IPS-20b (cell line): Measurements from ENCODE around the gene PWWP2B.

Experiments used
- H3K27ac ChIP-seq: one replicate; pipeline ENCODE4 v1.5.1; 2013; ENCODE audit warnings: low read length
- H3K27me3 ChIP-seq: 2 replicates; pipeline ENCODE4 v1.6.1; 2013; ENCODE audit warnings: mild to moderate bottlenecking, low read length, inconsistent platforms; ENCODE audit not compliant: insufficient read depth
- H3K36me3 ChIP-seq: 2 replicates; pipeline ENCODE4 v1.6.1; 2013; ENCODE audit warnings: low read depth, mild to moderate bottlenecking, inconsistent platforms, low read length, moderate library complexity; ENCODE audit not compliant: insufficient read depth
- H3K4me1 ChIP-seq: 2 replicates; pipeline ENCODE4 v1.6.1; 2013; ENCODE audit warnings: mild to moderate bottlenecking, control low read depth, inconsistent platforms, low read length, moderate library complexity; ENCODE audit not compliant: insufficient read depth
- H3K4me3 ChIP-seq: 2 replicates; pipeline ENCODE4 v1.5.1; 2013; ENCODE audit warnings: mild to moderate bottlenecking, low read length, inconsistent platforms
- H3K9ac ChIP-seq: 2 replicates; pipeline ENCODE4 v1.6.1; 2013; ENCODE audit warnings: low read depth, mild to moderate bottlenecking, inconsistent platforms, low read length, moderate library complexity
- H3K9me3 ChIP-seq: 2 replicates; pipeline ENCODE4 v1.6.1; 2013; ENCODE audit warnings: mild to moderate bottlenecking, low read depth, low read length, inconsistent platforms; ENCODE audit not compliant: insufficient read depth

PWWP2B gene

DNA sequence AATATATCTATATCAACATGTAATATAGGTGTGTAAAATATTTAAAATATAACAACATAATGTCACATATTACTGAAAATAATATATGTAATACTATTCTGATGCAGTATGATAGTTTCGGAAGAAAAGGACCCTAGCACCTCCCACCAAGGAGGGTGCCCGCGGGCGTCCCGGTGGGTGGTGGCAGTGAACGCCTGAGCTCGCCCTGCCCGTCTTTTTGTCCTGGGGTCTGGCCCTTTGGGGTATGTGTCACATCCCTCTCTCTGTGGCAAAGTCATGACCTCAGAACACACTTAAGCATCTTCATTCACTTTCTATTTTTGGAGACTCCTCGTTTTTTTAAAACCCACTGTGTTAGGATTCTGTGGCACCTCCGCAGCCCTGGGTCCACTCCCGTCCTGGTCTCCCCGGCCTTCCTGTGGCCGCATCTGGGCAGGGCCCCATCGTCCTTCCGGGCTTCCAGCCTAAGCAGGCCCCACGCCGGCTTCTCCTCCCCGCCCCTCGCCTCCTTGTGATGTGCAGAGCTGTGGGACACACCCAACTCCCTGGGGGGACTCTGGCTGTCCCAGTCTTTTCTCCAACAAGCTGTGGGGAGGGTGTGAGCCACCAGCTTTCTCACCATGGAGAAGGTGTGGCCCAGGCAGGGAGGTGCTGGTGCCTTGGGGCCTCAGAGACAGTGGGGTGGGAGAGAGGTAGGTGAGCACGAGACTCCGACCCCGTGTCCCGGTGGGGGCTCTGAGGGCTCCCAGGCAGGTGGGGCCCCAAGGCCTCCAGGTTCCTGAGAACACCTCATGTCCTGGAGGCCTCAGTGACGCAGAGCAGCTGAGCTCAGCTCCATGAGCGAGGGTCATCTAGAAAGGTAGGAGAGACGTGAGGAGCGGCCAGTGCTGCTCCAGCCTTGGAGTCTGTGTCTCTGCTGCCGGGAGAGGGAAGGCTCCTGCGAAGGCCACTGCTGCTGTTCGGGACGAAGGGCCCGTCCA lies 16.5 kb downstream of the PWWP2B start:
- Histone ChIP-seq H3K27ac (no peak overlapping the region), H3K9ac (no peak overlapping the region), H3K9me3 (no peaks in the 10 kb centered on the region), H3K4me1 (peaks cover 10% of the 10 kb centered on the region), H3K4me3 (no peak overlapping the region), H3K36me3 (no peaks in the 10 kb centered on the region), H3K27me3 (no peaks in the 10 kb centered on the region)

DNA sequence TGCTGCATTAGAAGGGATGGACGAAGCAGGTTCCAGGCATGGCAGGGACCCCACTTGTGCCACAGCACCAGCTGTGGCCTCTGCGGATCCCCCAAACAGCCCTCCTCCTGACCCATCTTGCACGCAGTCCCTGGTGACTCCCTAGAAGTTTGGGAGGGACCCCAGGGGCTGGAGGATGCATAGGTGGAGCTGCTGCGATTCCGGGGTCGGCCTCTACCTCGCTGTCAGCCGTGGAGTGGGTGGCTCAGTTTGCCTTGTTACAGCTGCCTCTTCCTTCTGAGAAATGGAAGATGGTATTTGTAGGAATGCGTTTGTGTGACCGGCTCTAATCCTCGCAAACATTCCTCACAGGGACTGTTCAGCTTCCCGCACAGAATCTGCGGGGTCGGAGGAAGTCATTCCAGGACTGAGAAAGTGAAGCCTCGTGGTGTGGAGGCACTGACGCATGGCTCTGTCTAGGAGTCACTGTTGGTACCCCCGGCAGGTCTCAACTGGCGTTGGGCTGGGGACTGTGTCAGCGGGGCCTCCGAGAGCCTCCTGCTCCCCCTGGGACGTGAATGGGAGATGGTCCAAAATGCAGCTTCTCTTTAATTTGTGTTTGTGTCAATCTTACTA lies 17.5 kb downstream of the PWWP2B start:
- H3K9me3 ChIP-seq = no peaks in the 10 kb centered on the region
- H3K36me3 ChIP-seq = no peaks in the 10 kb centered on the region
- H3K4me3 ChIP-seq = no peak overlapping the region
- peaks cover 7% of the 10 kb centered on the region; the same call in 1 of the 2 replicates for H3K4me1 ChIP-seq
- no peak overlapping the region for H3K27ac ChIP-seq
- H3K9ac ChIP-seq = no peak overlapping the region
- no peaks in the 10 kb centered on the region for H3K27me3 ChIP-seq

DNA sequence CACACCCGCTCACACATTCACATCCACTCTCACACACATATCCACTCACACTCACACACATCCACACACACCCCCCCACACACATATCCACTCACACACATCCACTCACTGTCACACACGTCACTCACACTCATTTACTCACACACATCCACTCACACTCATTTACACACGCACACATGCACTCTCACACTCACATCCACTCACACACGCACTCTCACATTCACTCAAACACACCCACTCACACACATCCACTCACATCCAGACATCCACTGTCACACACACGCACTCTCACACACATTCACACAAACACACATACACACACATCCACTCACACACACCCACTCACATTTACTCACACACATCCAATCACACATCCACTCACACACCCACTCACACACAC lies 18.3 kb downstream of the PWWP2B start:
- Histone ChIP-seq H3K27ac (no peak overlapping the region), H3K4me3 (no peak overlapping the region), H3K9ac (no peak overlapping the region), H3K4me1 (peaks cover 7% of the 10 kb centered on the region; the same call in 1 of the 2 replicates), H3K36me3 (no peaks in the 10 kb centered on the region), H3K27me3 (no peaks in the 10 kb centered on the region), H3K9me3 (no peaks in the 10 kb centered on the region)

- H3K27ac ChIP-seq = no peak overlapping the region
- H3K9ac ChIP-seq = no peak overlapping the region
- H3K36me3 ChIP-seq = no peaks in the 10 kb centered on the region
- H3K27me3 ChIP-seq = no peaks in the 10 kb centered on the region
- H3K4me1 ChIP-seq = peaks cover 7% of the 10 kb centered on the region; the same call in 1 of the 2 replicates
- no peak overlapping the region for H3K4me3 ChIP-seq
- H3K9me3 ChIP-seq = no peaks in the 10 kb centered on the region
Measured at GRCh38 chr10:132415956-132416355, 19.0 kb downstream of the PWWP2B start.

- no peaks in the 10 kb centered on the region for H3K27me3 ChIP-seq
- no peak overlapping the region for H3K4me3 ChIP-seq
- H3K36me3 ChIP-seq = no peaks in the 10 kb centered on the region
- H3K27ac ChIP-seq = no peak overlapping the region
- peaks cover 7% of the 10 kb centered on the region; the same call in 1 of the 2 replicates for H3K4me1 ChIP-seq
- H3K9me3 ChIP-seq = no peaks in the 10 kb centered on the region
- no peak overlapping the region for H3K9ac ChIP-seq
Measured at GRCh38 chr10:132416566-132417256, 19.7 kb downstream of the PWWP2B start.

DNA sequence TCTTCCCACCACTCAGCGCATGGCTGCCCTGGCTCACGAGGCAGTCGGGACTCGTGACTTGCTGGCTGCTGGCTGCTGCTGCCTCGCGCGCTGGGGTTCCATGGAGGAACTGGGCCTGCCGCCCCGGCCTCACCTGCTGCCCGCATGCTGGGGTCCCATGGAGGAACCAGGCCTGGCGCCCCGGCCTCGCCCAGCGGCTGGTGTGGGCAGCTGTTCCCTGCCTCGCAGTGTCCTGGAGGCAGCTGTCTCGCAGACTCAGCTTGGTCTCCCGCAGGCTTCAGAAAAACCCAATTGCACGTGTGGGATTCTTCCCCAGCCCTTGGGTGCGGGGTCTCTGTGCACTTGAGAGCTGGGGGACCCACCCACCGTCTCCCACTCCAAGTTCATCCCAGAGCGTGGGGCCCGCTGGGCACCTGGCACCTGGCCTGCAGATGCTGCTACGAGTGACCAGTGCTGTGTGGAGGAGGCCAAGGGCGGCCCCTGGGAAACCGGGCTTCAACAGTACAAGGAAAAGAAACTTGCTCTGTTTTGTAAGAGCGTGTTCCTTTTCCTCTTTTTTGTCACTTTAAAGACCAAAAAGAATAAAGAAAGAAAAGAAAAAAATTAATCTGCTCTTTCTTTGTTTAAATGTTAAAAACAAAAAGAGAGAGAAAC lies 20.4 kb downstream of the PWWP2B start:
- no peak overlapping the region for H3K4me3 ChIP-seq
- H3K9me3 ChIP-seq = no peaks in the 10 kb centered on the region
- no peaks in the 10 kb centered on the region for H3K27me3 ChIP-seq
- no peak overlapping the region for H3K9ac ChIP-seq
- peaks cover 7% of the 10 kb centered on the region; the same call in 1 of the 2 replicates for H3K4me1 ChIP-seq
- no peaks in the 10 kb centered on the region for H3K36me3 ChIP-seq
- H3K27ac ChIP-seq = no peak overlapping the region

GRCh38 chr10:132417957-132418441 lies 21.0 kb downstream of the PWWP2B start:
- no peak overlapping the region for H3K9ac ChIP-seq
- H3K9me3 ChIP-seq = no peaks in the 10 kb centered on the region
- H3K4me3 ChIP-seq = no peak overlapping the region
- H3K4me1 ChIP-seq = peaks cover 7% of the 10 kb centered on the region; the same call in 1 of the 2 replicates
- H3K27me3 ChIP-seq = no peaks in the 10 kb centered on the region
- H3K36me3 ChIP-seq = no peaks in the 10 kb centered on the region
- H3K27ac ChIP-seq = no peak overlapping the region

DNA sequence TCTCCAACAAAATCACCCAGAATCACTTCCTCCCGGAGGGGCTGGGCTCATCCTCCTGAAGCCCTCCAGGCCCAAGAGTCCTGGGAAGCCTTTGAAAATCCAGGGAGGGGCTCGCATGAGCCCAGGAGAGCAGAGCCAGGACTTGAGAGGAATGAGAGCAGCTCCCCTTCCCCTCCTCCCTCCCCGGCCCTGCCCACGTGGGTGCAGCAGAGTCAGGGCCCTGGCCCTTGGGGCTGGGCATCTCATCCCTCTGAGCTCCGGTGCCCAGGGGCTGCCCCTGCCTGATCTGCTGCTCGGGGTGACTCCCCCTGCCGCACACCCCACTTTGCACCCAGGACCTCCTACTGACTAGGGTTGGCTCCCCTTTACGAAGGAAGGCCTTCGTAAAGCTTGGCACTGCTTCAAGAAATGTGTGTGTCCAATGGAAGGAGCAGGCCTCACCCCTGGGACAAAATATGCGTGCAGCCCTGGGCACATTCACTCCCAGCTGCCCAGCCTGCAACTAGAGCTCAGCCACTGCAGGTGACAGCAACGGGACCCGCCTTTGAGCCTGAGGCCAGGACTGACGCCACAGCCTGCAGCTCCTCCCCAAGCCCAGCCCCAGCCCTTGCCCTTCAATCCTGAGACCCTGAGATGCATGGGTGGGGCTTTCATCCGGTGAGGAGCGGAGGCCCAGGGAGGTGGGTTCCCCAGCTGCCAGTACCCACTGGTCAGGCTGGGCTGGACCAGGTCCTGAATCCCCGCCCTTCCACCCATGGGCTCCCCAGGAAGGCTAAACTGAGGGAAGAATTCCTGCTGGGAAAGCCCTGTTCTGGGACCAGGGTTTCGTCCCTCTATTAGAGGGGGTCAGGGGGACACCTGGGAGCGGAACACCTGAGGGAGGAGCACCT lies 21.8 kb downstream of the PWWP2B start:
- Histone ChIP-seq H3K4me1 (peaks cover 7% of the 10 kb centered on the region; the same call in 1 of the 2 replicates), H3K9ac (no peak overlapping the region), H3K9me3 (no peaks in the 10 kb centered on the region), H3K27ac (no peak overlapping the region), H3K27me3 (no peaks in the 10 kb centered on the region), H3K36me3 (no peaks in the 10 kb centered on the region), H3K4me3 (no peak overlapping the region)

DNA sequence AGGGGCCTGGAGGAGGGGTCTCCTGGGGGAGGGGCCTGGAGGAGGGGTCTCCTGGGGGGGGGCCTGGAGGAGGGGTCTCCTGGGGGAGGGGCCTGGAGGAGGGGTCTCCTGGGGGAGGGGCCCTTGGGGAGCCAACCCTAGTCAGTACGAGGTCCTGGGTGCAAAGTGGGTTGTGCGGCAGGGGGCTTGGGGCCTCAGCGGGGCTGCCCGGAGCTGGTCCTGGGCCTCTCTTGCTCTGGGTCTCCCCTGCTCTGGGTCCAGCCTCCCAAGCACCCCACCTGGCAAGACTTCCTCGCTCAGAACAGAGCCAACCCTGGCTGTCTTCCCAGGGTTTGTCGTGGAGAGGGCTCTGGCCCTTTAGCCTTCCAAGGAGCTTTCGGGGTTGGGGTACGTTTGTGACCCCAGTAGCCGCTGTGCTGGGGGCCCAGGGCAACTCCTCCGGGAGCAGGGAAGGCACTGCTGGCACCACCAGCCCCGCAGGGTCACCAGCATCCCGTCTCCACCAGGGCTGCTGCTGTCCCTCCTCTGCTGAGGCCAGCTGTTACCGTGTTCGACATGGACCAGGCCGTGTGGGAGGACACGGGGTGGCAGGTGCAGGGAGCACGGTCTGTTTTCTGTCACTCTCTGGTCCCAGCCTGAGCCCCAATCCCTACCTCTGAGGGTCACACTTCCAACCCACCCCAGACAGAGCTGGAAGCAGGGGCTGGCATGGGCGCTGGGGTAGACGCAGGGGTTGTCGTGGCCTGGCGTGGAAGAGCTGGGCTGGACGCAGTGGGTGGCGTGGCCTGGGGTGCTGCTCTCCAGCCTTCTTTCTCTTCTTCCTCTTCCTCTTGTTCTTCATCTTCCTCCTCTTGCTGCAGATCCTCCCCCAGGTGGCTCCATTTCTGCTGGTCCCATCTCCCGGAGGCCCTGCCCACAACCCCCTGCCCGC lies 22.8 kb downstream of the PWWP2B start:
- Histone ChIP-seq H3K36me3 (no peaks in the 10 kb centered on the region), H3K27ac (no peak overlapping the region), H3K9me3 (no peaks in the 10 kb centered on the region), H3K27me3 (no peaks in the 10 kb centered on the region), H3K4me1 (peaks cover 7% of the 10 kb centered on the region; the same call in 1 of the 2 replicates), H3K9ac (no peak overlapping the region), H3K4me3 (no peak overlapping the region)
